Astrocyte of the cerebellum (primary cell): Measurements from ENCODE around the gene GPR34.
"Not testable (repeated sequence)": the region's sequence is repeated elsewhere in the genome, so short reads cannot be mapped to it uniquely, and the experiment has no call there.

Source experiments
- DNase-seq: peaks from one replicate; pipeline ENCODE4 v3.0.0-alpha.2; 2011; ENCODE audit warnings: low read depth
- H3K4me3 ChIP-seq: 2 replicates; pipeline ENCODE4 v1.5.1; 2011; ENCODE audit warnings: mild to moderate bottlenecking, low read depth, low read length, moderate library complexity
- CTCF ChIP-seq: IDR thresholded peaks from 2 replicates; pipeline ENCODE4 v1.5.1; 2012; ENCODE audit warnings: low read length, low read depth, moderate library complexity, mild to moderate bottlenecking; ENCODE audit errors: missing control alignments
- in situ Hi-C: cut with HindIII; loops from 2 replicates; pipeline ENCODE4 v1.10.0; 2017; ENCODE audit warnings: low sequenced_read_pairs

The GPR34 gene

DNA sequence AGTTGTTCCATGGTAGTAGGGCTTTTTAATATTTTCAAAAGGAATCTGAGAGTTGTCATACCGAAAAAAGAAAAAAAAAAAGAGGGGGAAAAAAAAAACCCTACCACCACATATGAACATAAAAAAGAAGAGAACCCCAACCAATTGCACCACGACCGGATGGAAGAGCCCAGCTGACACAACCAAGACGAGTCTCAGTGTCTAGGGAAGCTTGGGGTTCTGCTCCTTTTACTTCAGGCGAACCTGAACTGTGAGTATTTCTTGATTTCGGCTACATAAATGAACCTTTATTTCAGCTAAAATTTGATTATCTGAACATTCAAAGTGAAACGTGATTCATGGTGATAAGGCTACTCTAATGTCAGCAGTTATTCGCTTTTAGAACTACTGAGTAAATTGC is at the start of gene GPR34:
TSS of gene GPR34 (plus strand) at position 139 of the 400 bp plus-strand sequence. CDS start 6,661 bp downstream, outside the sequence.
- no peak for DNase-seq
- no peak within 1 kb of the TSS for H3K4me3 ChIP-seq
- in situ Hi-C loops: no loop called here
- TF ChIP-seq CTCF: no peak

- H3K4me3 ChIP-seq, DNase-seq, in situ Hi-C loops: not testable (repeated sequence)
These were observed 42.6 kb upstream of the GPR34 start for GRCh38 chrX:41646201-41646600.

- no peak overlapping the region for H3K4me3 ChIP-seq
- no peak for DNase-seq
- no peak for TF ChIP-seq CTCF
- in situ Hi-C loops: loop anchor here (5.0 kb wide), 1 partner anchor 56 kb away; no protein-coding TSS in a partner anchor
These were observed 35.6 kb upstream of the GPR34 start for GRCh38 chrX:41653125-41653524.

DNA sequence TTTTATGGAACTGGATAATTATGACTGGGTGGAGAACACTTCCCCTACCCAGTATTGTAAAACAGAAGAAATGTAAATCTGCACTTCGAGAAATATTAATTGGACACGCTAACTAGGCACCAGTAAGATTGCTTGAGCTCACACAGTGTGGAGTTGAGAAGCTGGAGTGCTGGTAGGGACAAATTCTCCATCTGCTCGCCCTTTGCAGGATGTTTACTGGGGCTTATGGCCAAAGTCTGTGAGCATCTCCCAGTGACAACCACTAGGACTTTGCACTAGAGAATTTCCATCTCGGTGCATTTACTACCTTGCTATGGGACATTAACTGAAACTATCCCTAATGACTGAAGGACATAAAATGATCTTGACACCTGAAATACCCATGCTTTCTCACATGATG is 33.7 kb upstream of the GPR34 start:
- in situ Hi-C loops: no loop called here
- H3K4me3 ChIP-seq: no peak overlapping the region
- no peak for DNase-seq
- TF ChIP-seq CTCF: no peak

DNA sequence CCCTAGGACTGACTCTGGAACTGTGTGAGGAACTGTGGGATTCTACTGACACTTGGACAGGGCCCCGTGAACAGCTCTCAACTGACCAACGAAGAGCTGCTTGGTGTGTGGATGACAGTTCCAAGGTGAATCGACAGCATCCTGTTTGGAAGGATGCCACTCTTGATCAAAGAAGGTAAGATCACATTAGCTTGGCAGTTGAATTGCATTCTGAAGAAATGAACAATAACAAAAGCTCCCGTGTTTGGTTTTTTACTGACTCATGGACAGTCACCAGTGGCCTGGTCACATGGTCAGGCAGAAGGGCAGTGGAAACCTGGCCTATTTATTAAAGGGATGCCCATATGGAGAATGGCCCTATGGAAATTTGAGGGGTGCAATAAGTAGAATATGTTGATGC is 33.1 kb upstream of the GPR34 start:
- no peak for DNase-seq
- H3K4me3 ChIP-seq: no peak overlapping the region
- in situ Hi-C loops: no loop called here
- no peak for TF ChIP-seq CTCF

GRCh38 chrX:41661366-41662095 is 27.2 kb upstream of the GPR34 start:
- no peak for TF ChIP-seq CTCF
- in situ Hi-C loops: no loop called here
- H3K4me3 ChIP-seq: no peak overlapping the region
- no peak for DNase-seq

- no peak for TF ChIP-seq CTCF
- no peak for DNase-seq
- in situ Hi-C loops: no loop called here
- no peak overlapping the region for H3K4me3 ChIP-seq
These were observed 24.3 kb upstream of the GPR34 start for GRCh38 chrX:41664375-41664901.
